Fibroblast of upper back skin (primary cell): ENCODE data around the gene CCNA2.

ENCODE experiments used
- DNase-seq: peaks from one replicate; pipeline ENCODE4 v3.0.0-alpha.2; 2013

The CCNA2 gene

DNA sequence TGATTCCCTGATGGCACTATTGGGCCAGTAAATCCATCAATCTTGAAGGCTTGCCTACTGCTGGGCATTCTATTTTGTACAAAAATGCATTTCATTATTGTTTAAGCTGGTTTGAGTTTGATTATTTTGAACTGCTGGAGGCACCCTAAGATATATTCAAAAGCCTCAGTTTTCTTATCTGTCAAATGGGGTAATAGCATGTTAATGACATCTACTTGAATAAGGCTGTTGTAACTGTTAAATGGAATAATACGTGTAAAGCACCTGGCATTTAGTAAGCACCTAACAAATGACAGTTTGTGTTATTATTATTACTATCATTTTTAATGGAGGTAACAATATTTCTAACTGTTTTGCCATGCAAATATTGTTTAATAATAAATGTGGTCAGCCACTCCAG lies 51.8 kb downstream of the CCNA2 start:
- no peak for DNase-seq

DNA sequence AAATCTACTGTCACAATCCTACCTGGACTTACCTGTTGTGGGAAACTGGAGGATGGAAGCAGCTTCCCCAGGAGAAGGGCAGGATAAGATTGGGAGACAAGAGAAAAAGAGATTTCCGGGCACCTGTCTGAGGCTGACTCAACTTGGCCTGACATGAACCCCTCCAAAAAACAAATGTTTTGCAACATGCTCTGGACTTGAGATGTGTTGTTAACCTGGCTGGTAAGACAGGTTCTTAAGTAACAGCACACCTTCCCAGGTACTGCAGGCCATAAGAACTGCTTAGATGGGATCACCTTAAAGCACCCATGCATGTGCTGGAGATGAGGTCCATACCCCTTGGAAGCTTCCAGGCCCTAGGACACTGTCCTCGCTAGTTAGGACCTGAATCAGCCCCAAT lies 54.3 kb downstream of the CCNA2 start:
- DNase-seq, result no peak

DNA sequence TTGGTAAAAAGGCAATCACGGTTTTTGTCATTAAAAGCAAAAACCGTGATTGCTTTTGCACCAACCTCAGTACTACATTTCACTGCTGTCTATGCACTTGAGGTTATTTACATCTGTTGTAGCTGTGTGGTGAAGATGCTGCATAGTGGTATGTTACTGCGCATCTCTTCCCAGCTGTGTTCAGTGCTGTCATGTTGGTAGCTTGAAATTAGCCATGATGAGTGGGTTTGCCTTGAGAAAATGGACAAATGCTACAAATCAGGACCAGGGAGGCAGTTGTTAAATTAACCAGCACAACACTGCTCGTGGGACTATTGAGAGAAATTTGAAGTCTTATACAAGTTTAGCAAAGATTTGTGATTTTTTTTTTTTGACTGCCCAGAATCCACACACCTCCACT lies 56.5 kb downstream of the CCNA2 start:
- no peak for DNase-seq
